ENCODE results near the gene TTC13.

The TTC13 gene

DNA sequence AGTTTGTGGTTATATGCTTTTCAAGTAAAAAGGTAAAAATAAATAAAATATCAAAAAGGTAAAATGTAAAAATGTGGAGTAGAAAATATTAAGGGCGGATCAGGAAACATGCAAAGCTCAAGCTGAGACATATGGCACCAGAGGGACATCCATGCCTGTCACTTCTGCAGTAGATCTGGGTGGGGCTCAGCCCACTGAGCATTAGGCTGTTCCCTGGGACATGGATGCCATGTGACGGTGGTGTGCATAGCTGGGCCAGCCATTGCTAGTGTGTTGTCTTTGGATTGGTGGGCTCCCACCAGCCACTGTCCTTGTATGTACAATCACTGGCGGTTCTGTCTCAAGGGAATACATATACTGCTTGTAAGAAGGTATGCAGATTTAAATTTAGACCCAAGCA lies 3.0 kb downstream of the TTC13 start:
- H3K4me3 ChIP-seq (ENCODE audit: control insufficient read depth, low read depth, low read length) = no peak overlapping the region
- TF ChIP-seq, protein P1, sequence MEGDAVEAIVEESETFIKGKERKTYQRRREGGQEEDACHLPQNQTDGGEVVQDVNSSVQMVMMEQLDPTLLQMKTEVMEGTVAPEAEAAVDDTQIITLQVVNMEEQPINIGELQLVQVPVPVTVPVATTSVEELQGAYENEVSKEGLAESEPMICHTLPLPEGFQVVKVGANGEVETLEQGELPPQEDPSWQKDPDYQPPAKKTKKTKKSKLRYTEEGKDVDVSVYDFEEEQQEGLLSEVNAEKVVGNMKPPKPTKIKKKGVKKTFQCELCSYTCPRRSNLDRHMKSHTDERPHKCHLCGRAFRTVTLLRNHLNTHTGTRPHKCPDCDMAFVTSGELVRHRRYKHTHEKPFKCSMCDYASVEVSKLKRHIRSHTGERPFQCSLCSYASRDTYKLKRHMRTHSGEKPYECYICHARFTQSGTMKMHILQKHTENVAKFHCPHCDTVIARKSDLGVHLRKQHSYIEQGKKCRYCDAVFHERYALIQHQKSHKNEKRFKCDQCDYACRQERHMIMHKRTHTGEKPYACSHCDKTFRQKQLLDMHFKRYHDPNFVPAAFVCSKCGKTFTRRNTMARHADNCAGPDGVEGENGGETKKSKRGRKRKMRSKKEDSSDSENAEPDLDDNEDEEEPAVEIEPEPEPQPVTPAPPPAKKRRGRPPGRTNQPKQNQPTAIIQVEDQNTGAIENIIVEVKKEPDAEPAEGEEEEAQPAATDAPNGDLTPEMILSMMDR (conservative IDR thresholded peaks at IDR 0.05; ENCODE audit: control insufficient read depth, insufficient read depth, low read depth, low read length) = no peak
- DNase-seq (ENCODE audit: low read depth) = no peak

DNA sequence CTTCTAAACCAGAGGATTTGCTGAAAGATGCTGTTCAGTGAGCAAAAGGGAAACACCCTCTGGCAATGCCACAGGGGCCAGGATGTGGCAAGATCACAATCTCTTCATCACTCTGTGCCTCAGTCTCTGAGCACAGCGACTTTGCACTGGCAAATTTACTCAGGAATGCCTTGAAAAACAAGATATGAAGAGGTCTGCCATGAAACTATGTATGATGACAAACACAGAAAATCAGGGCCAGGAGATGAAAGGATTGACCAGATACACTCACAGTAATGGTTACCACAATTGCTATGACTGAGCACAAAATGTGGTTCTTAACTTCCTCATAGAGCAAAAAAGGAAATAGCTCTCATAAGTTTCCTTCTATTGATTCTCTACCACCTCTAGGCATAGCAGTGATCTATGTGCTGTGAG lies 5.8 kb downstream of the TTC13 start:
- DNase-seq (ENCODE audit: low read depth) = no peak
- H3K4me3 ChIP-seq (ENCODE audit: control insufficient read depth, low read depth, low read length) = no peak overlapping the region
- TF ChIP-seq, protein P1 (conservative IDR thresholded peaks at IDR 0.05; ENCODE audit: control insufficient read depth, insufficient read depth, low read depth, low read length) = no peak

DNA sequence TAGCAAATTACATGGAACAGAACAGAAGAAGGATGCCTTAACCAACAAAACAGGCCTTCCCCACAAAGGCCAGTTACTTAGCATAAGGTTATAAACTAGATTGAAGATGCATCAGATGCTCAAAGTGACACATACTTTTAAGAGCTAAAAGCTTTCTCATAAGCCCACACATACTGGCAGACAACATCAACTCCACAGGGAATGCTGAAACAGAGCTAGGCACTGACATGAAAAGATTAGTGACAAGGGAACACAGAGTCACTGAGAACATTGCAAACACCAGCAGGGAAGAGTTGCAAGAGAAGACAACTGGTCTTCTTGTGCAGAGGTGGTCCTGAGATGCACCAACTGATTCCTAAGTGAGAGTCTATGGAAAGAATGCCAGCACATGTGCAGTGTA lies 6.9 kb downstream of the TTC13 start:
- DNase-seq (ENCODE audit: low read depth) = no peak
- H3K4me3 ChIP-seq (ENCODE audit: control insufficient read depth, low read depth, low read length) = no peak overlapping the region
- TF ChIP-seq, protein P1 (conservative IDR thresholded peaks at IDR 0.05; ENCODE audit: control insufficient read depth, insufficient read depth, low read depth, low read length) = no peak

DNA sequence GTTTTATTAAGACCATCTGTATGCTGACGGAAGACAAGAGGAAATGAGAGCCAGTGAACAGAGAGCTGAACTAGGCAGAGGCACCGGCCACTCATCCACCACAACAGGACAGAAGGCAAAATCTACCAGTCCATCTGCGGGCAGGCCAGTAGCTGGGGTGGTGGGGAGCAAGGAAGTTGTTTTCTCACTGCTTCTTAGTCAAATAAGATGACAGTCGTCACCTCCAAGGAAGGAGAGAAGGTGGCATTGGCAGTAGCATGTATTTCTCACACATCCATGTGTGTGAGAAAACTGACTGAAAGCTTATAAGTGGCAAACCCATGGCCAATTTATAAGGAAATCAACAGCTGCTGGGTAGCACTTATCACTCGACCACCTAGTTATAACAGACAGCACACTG lies 8.2 kb downstream of the TTC13 start:
- DNase-seq (ENCODE audit: low read depth) = no peak
- no peak overlapping the region for H3K4me3 ChIP-seq (ENCODE audit: control insufficient read depth, low read depth, low read length)
- TF ChIP-seq, protein P1 (conservative IDR thresholded peaks at IDR 0.05; ENCODE audit: control insufficient read depth, insufficient read depth, low read depth, low read length) = no peak

DNA sequence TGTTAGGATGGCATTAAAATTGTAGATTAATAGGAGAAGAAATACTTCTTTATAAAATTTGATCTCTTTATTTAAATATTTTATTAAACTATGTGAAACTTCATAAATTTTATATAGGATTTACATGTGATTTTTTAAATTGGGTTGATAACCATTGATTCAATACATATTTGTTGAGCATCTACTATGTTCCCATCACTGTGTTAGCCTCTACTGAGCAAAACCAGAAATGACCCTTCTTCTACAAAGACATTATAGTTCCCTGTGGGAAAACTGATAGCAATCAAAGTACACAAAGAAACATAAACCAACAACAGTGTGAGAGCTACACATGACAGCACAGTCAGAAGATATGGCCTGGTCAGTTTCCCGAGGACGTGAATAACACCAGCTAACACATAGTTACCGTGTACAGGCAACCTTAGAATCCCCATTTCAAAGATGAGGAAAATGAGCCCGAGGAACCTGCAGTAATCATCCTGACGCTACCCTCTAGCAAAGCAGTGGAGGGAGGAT lies 12.2 kb downstream of the TTC13 start:
- H3K4me3 ChIP-seq (ENCODE audit: control insufficient read depth, low read depth, low read length) = no peak overlapping the region
- TF ChIP-seq, protein P1 (conservative IDR thresholded peaks at IDR 0.05; ENCODE audit: control insufficient read depth, insufficient read depth, low read depth, low read length) = no peak
- DNase-seq (ENCODE audit: low read depth) = no peak

DNA sequence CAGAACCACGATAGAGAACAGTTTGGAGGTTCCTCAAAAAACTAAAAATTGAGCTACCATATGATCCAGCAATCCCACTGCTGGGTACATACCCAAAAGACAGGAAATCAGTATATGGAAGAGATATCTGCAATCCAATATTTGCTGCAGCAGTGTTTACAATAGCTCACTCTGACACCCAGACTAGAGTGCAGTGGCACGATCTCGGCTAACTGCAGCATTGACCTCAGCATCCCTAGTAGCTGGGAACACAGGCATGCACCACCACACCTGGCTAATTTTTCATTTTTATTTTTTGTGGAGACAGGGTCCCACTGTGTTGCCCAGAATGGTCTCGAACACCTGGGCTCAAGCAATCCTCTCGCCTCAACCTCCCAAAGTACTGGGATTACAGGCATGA lies 13.1 kb downstream of the TTC13 start:
- no peak for DNase-seq (ENCODE audit: low read depth)
- H3K4me3 ChIP-seq (ENCODE audit: control insufficient read depth, low read depth, low read length) = no peak overlapping the region
- TF ChIP-seq, protein P1 (conservative IDR thresholded peaks at IDR 0.05; ENCODE audit: control insufficient read depth, insufficient read depth, low read depth, low read length) = no peak

DNA sequence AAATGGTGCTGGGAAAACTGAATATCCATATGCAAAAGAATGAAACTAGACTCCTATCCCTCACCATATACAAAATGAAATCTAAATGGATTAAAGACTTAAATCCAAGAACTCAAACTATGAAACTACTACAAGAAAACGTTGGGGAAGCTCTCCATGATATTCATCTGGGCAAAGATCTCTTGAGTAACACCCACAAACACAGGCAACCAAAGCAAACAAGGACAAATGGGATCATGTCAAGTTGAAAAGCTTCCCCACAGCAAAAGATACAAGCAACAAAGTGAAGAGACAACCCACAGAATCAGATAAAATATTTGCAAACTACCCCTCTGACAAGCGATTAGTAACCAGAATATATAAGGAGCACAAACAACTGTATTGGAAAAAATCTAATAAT lies 13.8 kb downstream of the TTC13 start:
- H3K4me3 ChIP-seq (ENCODE audit: control insufficient read depth, low read depth, low read length) = no peak overlapping the region
- no peak for DNase-seq (ENCODE audit: low read depth)
- TF ChIP-seq, protein P1 (conservative IDR thresholded peaks at IDR 0.05; ENCODE audit: control insufficient read depth, insufficient read depth, low read depth, low read length) = no peak
